ENCODE measurements around the gene NDUFC1. TPM values are rescaled to one million over a fixed set of nuclear protein-coding genes. Genes with fewer than 3 reads are reported as not detected.

The NDUFC1 gene
- total RNA-seq, 1 experiment from 2014 or later: 38.6 TPM

GRCh38 chr4:139304920-139305319 is 2.6 kb upstream of the NDUFC1 start:
- BruUV-seq (replicated peaks): no TSS peak
- DNase-seq: no peak
- Mint-ChIP-seq H3K4me3 (ENCODE audit: low read depth, unreplicated experiment) (no peak overlapping the region), H3K27me3 (ENCODE audit: unreplicated experiment) (no peaks in the 10 kb centered on the region), H3K36me3 (ENCODE audit: insufficient read depth, unreplicated experiment) (peaks cover 29% of the 10 kb centered on the region), H3K27ac (ENCODE audit: unreplicated experiment) (no peak overlapping the region), H3K9me3 (ENCODE audit: low read depth, unreplicated experiment) (no peaks in the 10 kb centered on the region), H3K4me1 (ENCODE audit: low read depth, unreplicated experiment) (no peaks in the 10 kb centered on the region)
- intact Hi-C loops (cut with micrococcal nuclease; ENCODE audit: unreplicated experiment): no loop called here
- no peak for TF ChIP-seq CTCF (IDR thresholded peaks at IDR 0.05; ENCODE audit: unreplicated experiment)
- CTCF ChIA-PET: no interaction called here

- Mint-ChIP-seq H3K36me3 (ENCODE audit: insufficient read depth, unreplicated experiment) (peaks cover 25% of the 10 kb centered on the region), H3K9me3 (ENCODE audit: low read depth, unreplicated experiment) (no peaks in the 10 kb centered on the region), H3K4me3 (ENCODE audit: low read depth, unreplicated experiment) (peak within 1 kb of the TSS; percentile 98), H3K27me3 (ENCODE audit: unreplicated experiment) (no peaks in the 10 kb centered on the region), H3K4me1 (ENCODE audit: low read depth, unreplicated experiment) (no peaks in the 10 kb centered on the region), H3K27ac (ENCODE audit: unreplicated experiment) (peak within 1 kb of the TSS; percentile 99)
- CTCF ChIA-PET: interaction anchor here (1.4 kb wide), 1 partner anchor 125 kb away, joined by 7 read pairs; the partner anchor contains the start of gene ELF2
- BruUV-seq (replicated peaks): no TSS peak
- intact Hi-C loops (cut with micrococcal nuclease; ENCODE audit: unreplicated experiment): no loop called here
- TF ChIP-seq CTCF (IDR thresholded peaks at IDR 0.05; ENCODE audit: unreplicated experiment): no peak
- peak; percentile 95 for DNase-seq
Measured at GRCh38 chr4:139301113-139301820, 1.0 kb downstream of the NDUFC1 start, which contains the start of gene NAA15. Gene NAA15 (plus strand): TSS chr4:139301505. CDS start chr4:139301778, 273 bp downstream.

- Mint-ChIP-seq H3K27ac (ENCODE audit: unreplicated experiment) (peak overlapping the region; percentile 99), H3K9me3 (ENCODE audit: low read depth, unreplicated experiment) (no peaks in the 10 kb centered on the region), H3K4me1 (ENCODE audit: low read depth, unreplicated experiment) (no peaks in the 10 kb centered on the region), H3K27me3 (ENCODE audit: unreplicated experiment) (no peaks in the 10 kb centered on the region), H3K36me3 (ENCODE audit: insufficient read depth, unreplicated experiment) (peaks cover 28% of the 10 kb centered on the region), H3K4me3 (ENCODE audit: low read depth, unreplicated experiment) (peak overlapping the region; percentile 98)
- no peak for TF ChIP-seq CTCF (IDR thresholded peaks at IDR 0.05; ENCODE audit: unreplicated experiment)
- DNase-seq: peak; percentile 5
- BruUV-seq (replicated peaks): TSS peak; percentile 59
- CTCF ChIA-PET: interaction anchor here (0.5 to 1.4 kb wide), 2 partner anchors 124 to 218 kb away, joined by 3 to 7 read pairs; partner anchors contain the start of gene ELF2
- intact Hi-C loops (cut with micrococcal nuclease; ENCODE audit: unreplicated experiment): no loop called here
Measured at GRCh38 chr4:139300431-139301112, 1.7 kb downstream of the NDUFC1 start.

- BruUV-seq (replicated peaks): no TSS peak
- no peaks in the 10 kb centered on the region for H3K4me1 Mint-ChIP-seq (ENCODE audit: low read depth, unreplicated experiment)
- H3K27ac Mint-ChIP-seq (ENCODE audit: unreplicated experiment): no peak overlapping the region
- intact Hi-C loops (cut with micrococcal nuclease; ENCODE audit: unreplicated experiment): loop anchor here (5.0 kb wide), 1 partner anchor 202 kb away; no protein-coding TSS in a partner anchor
- no peak for TF ChIP-seq CTCF (IDR thresholded peaks at IDR 0.05; ENCODE audit: unreplicated experiment)
- CTCF ChIA-PET: no interaction called here
- H3K9me3 Mint-ChIP-seq (ENCODE audit: low read depth, unreplicated experiment): no peaks in the 10 kb centered on the region
- peaks cover 38% of the 10 kb centered on the region for H3K36me3 Mint-ChIP-seq (ENCODE audit: insufficient read depth, unreplicated experiment)
- H3K27me3 Mint-ChIP-seq (ENCODE audit: unreplicated experiment): no peaks in the 10 kb centered on the region
- no peak for DNase-seq
- H3K4me3 Mint-ChIP-seq (ENCODE audit: low read depth, unreplicated experiment): no peak overlapping the region
Measured at GRCh38 chr4:139299536-139299935, 2.7 kb downstream of the NDUFC1 start.
